Measurements from ENCODE around the gene TMEM183A. TPM values are rescaled to one million over a fixed set of nuclear protein-coding genes. Genes with fewer than 3 reads are reported as not detected.
A peak's percentile ranks its signal among the peaks of the same experiment; 100 is the strongest.

TMEM183A gene
- total RNA-seq, 2 donors from 2014 or later, result 80.2 to 88.2 TPM

DNA sequence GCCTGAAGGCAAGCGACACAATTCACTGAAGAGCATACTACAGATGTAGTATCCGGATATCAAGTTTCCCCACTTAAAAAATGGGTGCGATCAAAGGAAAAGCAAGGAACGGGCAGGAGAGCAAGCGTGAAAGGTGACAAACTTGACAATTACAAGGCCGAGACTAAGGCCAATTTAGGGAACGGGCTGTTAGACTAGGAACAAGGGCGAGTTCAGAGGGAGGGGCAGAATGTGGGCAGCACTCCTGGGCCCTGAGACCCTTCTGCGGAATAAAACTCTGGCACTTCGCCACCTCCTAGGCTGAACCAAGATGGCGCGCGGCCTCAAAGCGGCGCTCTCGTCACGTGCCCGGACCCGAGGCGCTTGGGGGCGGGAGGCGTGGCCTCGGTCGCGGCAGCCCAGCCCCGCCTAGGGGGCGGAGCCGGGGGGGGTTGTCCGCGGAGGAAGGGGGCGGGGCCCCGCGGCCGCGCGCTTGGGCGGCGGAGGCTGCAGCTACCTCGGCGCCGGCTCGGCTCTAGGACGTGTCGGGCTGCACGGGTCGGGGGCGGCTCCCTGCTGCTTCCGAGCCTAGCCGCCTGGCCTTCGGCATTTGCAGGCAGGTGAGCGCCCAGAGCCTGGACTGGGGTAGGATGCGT lies 19.0 kb downstream of the TMEM183A start, which contains the start of gene PPFIA4:
TSS of gene PPFIA4 (plus strand) at position 461 of the 635 bp plus-strand sequence. CDS start 12,518 bp downstream, outside the sequence.
- peaks cover 7% of the 10 kb centered on the region for H3K4me1 ChIP-seq (replicated peaks)
- 21% methylated on average over 22 of the region's 52 CpGs for WGBS
- intact Hi-C loops (cut with DNase I), result no loop called here
- H3K36me3 ChIP-seq, result no peaks in the 10 kb centered on the region
- H3K27me3 ChIP-seq (replicated peaks; ENCODE audit: insufficient read depth), result no peaks in the 10 kb centered on the region
- DNase-seq (ENCODE audit: low spot score), result peak; percentile 78
- peak within 1 kb of the TSS; percentile 37 to 43 for H3K4me3 ChIP-seq
- peak within 1 kb of the TSS; percentile 64 to 69 for H3K27ac ChIP-seq
- TF ChIP-seq POLR2AphosphoS5 (IDR thresholded peaks at IDR 0.05) (peak; percentile 83), POLR2A (IDR thresholded peaks at IDR 0.05) (no peak)
- TF ChIP-seq, protein P1, sequence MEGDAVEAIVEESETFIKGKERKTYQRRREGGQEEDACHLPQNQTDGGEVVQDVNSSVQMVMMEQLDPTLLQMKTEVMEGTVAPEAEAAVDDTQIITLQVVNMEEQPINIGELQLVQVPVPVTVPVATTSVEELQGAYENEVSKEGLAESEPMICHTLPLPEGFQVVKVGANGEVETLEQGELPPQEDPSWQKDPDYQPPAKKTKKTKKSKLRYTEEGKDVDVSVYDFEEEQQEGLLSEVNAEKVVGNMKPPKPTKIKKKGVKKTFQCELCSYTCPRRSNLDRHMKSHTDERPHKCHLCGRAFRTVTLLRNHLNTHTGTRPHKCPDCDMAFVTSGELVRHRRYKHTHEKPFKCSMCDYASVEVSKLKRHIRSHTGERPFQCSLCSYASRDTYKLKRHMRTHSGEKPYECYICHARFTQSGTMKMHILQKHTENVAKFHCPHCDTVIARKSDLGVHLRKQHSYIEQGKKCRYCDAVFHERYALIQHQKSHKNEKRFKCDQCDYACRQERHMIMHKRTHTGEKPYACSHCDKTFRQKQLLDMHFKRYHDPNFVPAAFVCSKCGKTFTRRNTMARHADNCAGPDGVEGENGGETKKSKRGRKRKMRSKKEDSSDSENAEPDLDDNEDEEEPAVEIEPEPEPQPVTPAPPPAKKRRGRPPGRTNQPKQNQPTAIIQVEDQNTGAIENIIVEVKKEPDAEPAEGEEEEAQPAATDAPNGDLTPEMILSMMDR (IDR thresholded peaks at IDR 0.05), result peak in 1 of 4 experiments; percentile 8
- no peaks in the 10 kb centered on the region for H3K9me3 ChIP-seq

- DNase-seq (ENCODE audit: low spot score), result no peak
- peak overlapping the region; percentile 37 to 43 for H3K4me3 ChIP-seq
- TF ChIP-seq POLR2AphosphoS5 (IDR thresholded peaks at IDR 0.05), result no peak
- no peak for TF ChIP-seq POLR2A (IDR thresholded peaks at IDR 0.05)
- TF ChIP-seq, protein P1 (IDR thresholded peaks at IDR 0.05), result no peak
- WGBS, result 8% methylated on average over 42 of the region's 46 CpGs
- H3K27ac ChIP-seq, result peak overlapping the region in 1 of 2 donors; percentile 18
- no peaks in the 10 kb centered on the region for H3K27me3 ChIP-seq (replicated peaks; ENCODE audit: insufficient read depth)
- intact Hi-C loops (cut with DNase I), result no loop called here
- H3K36me3 ChIP-seq, result no peaks in the 10 kb centered on the region
- H3K9me3 ChIP-seq, result no peaks in the 10 kb centered on the region
- peaks cover 7% of the 10 kb centered on the region for H3K4me1 ChIP-seq (replicated peaks)
Observed at GRCh38 chr1:203026666-203027663, 19.8 kb downstream of the TMEM183A start.

DNA sequence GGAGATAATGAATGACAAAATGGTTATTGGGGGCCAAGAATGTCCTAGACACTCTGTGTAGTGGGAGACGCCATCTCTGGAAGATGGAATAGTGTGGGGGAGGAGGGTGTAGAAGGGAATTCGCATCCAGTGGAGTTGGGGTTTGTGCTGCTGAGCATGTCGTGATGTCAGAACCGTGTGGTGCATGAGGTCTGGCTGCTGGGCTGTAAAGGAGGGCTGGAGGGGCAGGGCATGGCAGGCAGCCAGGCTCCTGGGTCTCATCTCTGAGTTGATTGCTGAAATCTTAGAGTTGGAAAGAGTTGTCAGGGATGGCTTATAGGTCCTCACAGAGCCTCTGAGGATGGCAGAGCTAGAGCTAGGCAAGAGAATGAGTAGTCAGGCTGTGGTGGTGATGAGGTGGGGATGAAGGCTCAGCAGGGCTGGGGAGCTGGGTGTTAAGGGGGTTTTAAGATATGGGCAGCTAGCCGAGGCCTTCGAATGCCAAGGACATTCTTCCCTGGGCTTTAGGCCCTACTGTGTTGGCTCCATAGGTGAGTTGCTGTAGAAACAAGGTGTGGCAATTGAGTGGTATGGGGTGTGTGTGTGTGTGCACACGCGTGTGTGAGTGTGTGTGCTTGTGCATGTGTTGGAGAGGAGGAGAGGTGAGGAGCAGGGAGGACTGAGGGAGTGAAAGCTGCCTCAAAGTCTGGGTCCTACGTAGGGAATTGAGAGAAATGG lies 21.1 kb downstream of the TMEM183A start:
- Histone ChIP-seq H3K9me3 (no peaks in the 10 kb centered on the region), H3K4me1 (replicated peaks) (peaks cover 7% of the 10 kb centered on the region), H3K27me3 (replicated peaks; ENCODE audit: insufficient read depth) (no peaks in the 10 kb centered on the region), H3K4me3 (no peak overlapping the region), H3K27ac (no peak overlapping the region), H3K36me3 (no peaks in the 10 kb centered on the region)
- TF ChIP-seq, protein P1 (IDR thresholded peaks at IDR 0.05), result no peak
- TF ChIP-seq POLR2A (IDR thresholded peaks at IDR 0.05) (no peak), POLR2AphosphoS5 (IDR thresholded peaks at IDR 0.05) (no peak)
- 78% methylated on average over 9 of the region's 9 CpGs for WGBS
- intact Hi-C loops (cut with DNase I), result no loop called here
- no peak for DNase-seq (ENCODE audit: low spot score)

DNA sequence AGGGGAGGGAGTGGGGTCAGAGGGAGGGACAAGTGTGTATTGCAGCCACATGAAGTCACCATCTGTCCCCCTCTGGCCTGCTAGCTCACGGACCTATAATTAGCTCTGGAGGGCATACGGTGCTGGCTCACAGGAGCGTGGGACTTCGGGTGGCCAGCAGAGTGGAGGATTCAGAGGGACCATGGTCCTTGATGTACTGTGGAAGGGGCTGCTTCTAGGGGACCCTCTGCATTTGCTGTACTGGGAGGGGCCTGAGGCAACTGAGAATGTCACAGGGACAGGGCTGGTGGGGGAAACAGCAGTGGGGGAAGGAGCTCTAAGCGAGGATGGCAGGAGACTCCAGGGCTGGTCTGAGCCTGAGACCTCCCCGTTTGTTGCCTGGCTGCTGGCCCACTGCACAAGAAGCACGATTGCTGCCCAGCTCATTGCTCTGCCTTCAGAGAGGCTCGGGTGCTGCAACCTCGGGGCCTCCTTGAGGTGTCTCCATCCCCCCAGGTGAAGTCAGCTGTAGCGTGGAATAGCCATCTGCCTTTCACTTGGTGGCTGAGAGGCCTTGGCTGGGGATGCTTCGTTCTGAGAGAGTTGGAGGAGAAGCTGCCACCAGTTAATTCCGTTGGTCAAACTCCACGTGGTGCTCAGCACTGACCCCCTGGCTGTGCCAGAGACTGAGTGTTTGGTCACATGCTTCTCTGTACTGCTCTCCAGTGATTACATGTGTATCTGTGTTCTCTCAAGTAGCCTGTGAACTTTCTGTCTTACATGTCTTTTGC lies 21.8 kb downstream of the TMEM183A start:
- DNase-seq (ENCODE audit: low spot score), result no peak
- Histone ChIP-seq H3K9me3 (no peaks in the 10 kb centered on the region), H3K4me3 (no peak overlapping the region), H3K4me1 (replicated peaks) (peaks cover 7% of the 10 kb centered on the region), H3K27ac (no peak overlapping the region), H3K27me3 (replicated peaks; ENCODE audit: insufficient read depth) (no peaks in the 10 kb centered on the region), H3K36me3 (no peaks in the 10 kb centered on the region)
- TF ChIP-seq, protein P1 (IDR thresholded peaks at IDR 0.05), result no peak
- TF ChIP-seq POLR2A (IDR thresholded peaks at IDR 0.05), result no peak
- no peak for TF ChIP-seq POLR2AphosphoS5 (IDR thresholded peaks at IDR 0.05)
- 67% methylated on average over 13 of the region's 13 CpGs for WGBS
- intact Hi-C loops (cut with DNase I), result no loop called here

Data from prostate gland (tissue), 2 donors.